MM.1S (cell line): ENCODE data around the gene STAG3.

ENCODE experiments used
- EZH2 ChIP-seq: fragments of 300-600 bp; sonication (generic); optimal IDR thresholded peaks from 2 replicates; pipeline ENCODE3; 2017; ENCODE audit warnings: low read depth, mild to moderate bottlenecking, antibody characterized with exemption, low read length, mixed read lengths
- TF ChIP-seq, protein P1 (sequence below): fragments of 300-600 bp; sonication (generic); IDR thresholded peaks from 2 replicates; pipeline ENCODE4 v1.5.1; 2016; ENCODE audit warnings: antibody characterized with exemption, low read length, mixed read lengths

DNA sequence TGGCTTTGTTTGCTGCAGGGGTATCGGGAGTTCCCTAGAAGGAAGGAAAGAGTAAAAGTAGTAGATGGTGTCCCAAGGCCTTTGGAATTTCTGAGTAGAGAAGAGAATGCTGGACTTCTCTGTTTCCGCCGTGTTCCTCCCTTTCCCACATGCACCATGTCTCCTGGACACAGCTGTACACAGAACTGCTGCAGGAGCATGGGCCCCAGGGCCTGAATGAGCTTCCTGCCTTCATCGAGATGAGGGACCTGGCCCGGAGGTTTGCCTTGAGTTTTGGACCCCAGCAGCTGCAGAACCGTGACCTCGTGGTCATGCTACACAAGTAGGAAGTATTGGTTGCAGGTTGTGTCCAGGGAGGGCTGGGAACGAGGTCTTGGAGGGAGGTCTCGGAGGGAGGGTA is 26.7 kb downstream of the STAG3 start:
- TF ChIP-seq, protein P1, sequence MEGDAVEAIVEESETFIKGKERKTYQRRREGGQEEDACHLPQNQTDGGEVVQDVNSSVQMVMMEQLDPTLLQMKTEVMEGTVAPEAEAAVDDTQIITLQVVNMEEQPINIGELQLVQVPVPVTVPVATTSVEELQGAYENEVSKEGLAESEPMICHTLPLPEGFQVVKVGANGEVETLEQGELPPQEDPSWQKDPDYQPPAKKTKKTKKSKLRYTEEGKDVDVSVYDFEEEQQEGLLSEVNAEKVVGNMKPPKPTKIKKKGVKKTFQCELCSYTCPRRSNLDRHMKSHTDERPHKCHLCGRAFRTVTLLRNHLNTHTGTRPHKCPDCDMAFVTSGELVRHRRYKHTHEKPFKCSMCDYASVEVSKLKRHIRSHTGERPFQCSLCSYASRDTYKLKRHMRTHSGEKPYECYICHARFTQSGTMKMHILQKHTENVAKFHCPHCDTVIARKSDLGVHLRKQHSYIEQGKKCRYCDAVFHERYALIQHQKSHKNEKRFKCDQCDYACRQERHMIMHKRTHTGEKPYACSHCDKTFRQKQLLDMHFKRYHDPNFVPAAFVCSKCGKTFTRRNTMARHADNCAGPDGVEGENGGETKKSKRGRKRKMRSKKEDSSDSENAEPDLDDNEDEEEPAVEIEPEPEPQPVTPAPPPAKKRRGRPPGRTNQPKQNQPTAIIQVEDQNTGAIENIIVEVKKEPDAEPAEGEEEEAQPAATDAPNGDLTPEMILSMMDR = no peak
- no peak for TF ChIP-seq EZH2
